WERI-Rb-1 (cell line): ENCODE data around the gene DTYMK.

Source experiments
- DNase-seq: peaks from one replicate; pipeline ENCODE4 v3.0.0-alpha.2; 2020
- H3K27ac ChIP-seq: fragments of 250-450 bp; sonication (Bioruptor Pico); 2 replicates; pipeline ENCODE4 v1.5.1; 2020; ENCODE audit warnings: mild to moderate bottlenecking, moderate library complexity
- H3K27me3 ChIP-seq: fragments of 250-450 bp; sonication (Bioruptor Pico); 2 replicates; pipeline ENCODE4 v1.5.1; 2021; ENCODE audit warnings: mild to moderate bottlenecking, low read depth, moderate library complexity; ENCODE audit not compliant: insufficient read depth, severe bottlenecking
- H3K36me3 ChIP-seq: fragments of 250-450 bp; sonication (Bioruptor Pico); 2 replicates; pipeline ENCODE4 v1.5.1; 2020; ENCODE audit warnings: mild to moderate bottlenecking, moderate library complexity
- H3K4me3 ChIP-seq: 2 replicates; pipeline ENCODE4 v1.5.1; 2011; ENCODE audit warnings: low read depth, mild to moderate bottlenecking, control low read depth, low read length
- H3K9me3 ChIP-seq: fragments of 250-450 bp; sonication (Bioruptor Pico); 2 replicates; pipeline ENCODE4 v1.5.1; 2021; ENCODE audit warnings: mild to moderate bottlenecking, moderate library complexity; ENCODE audit not compliant: severe bottlenecking
- CTCF ChIP-seq: IDR thresholded peaks from 2 replicates; pipeline ENCODE4 v1.5.1; 2011; ENCODE audit warnings: low read depth, mild to moderate bottlenecking, control low read depth, inconsistent platforms, low read length

DTYMK gene

GRCh38 chr2:241720560-241720959 is 33.9 kb upstream of the DTYMK start:
- Histone ChIP-seq H3K9me3 (peaks cover 4% of the 10 kb centered on the region), H3K27me3 (no peaks in the 10 kb centered on the region), H3K36me3 (peaks cover 72% of the 10 kb centered on the region), H3K4me3 (no peak overlapping the region), H3K27ac (no peak overlapping the region)
- no peak for DNase-seq
- no peak for TF ChIP-seq CTCF

- Histone ChIP-seq H3K9me3 (peaks cover 4% of the 10 kb centered on the region), H3K36me3 (peaks cover 73% of the 10 kb centered on the region), H3K27me3 (no peaks in the 10 kb centered on the region), H3K4me3 (no peak overlapping the region), H3K27ac (no peak overlapping the region)
- DNase-seq = no peak
- TF ChIP-seq CTCF = no peak
Observed at GRCh38 chr2:241720099-241720498, 33.5 kb upstream of the DTYMK start.

- H3K9me3 ChIP-seq = peaks cover 4% of the 10 kb centered on the region
- no peak for TF ChIP-seq CTCF
- H3K36me3 ChIP-seq = peaks cover 76% of the 10 kb centered on the region
- H3K4me3 ChIP-seq = no peak overlapping the region
- H3K27ac ChIP-seq = no peak overlapping the region
- H3K27me3 ChIP-seq = no peaks in the 10 kb centered on the region
- no peak for DNase-seq
Observed at GRCh38 chr2:241719093-241719492, 32.5 kb upstream of the DTYMK start.

GRCh38 chr2:241708879-241709278 is 22.3 kb upstream of the DTYMK start:
- TF ChIP-seq CTCF = no peak
- no peak for DNase-seq
- peaks cover 88% of the 10 kb centered on the region for H3K36me3 ChIP-seq
- no peaks in the 10 kb centered on the region for H3K27me3 ChIP-seq
- peaks cover 2% of the 10 kb centered on the region for H3K9me3 ChIP-seq
- no peak overlapping the region for H3K4me3 ChIP-seq
- H3K27ac ChIP-seq = no peak overlapping the region

- DNase-seq = no peak
- H3K36me3 ChIP-seq = peaks cover 68% of the 10 kb centered on the region
- H3K27ac ChIP-seq = no peak overlapping the region
- TF ChIP-seq CTCF = no peak
- H3K4me3 ChIP-seq = no peak overlapping the region
- H3K27me3 ChIP-seq = no peaks in the 10 kb centered on the region
- H3K9me3 ChIP-seq = peaks cover 2% of the 10 kb centered on the region
Observed at GRCh38 chr2:241706537-241706936, 19.9 kb upstream of the DTYMK start.

- Histone ChIP-seq H3K36me3 (peaks cover 38% of the 10 kb centered on the region), H3K4me3 (peak overlapping the region; percentile 69), H3K27me3 (no peaks in the 10 kb centered on the region), H3K9me3 (peaks cover 2% of the 10 kb centered on the region), H3K27ac (peak overlapping the region; percentile 78)
- DNase-seq = no peak
- no peak for TF ChIP-seq CTCF
Observed at GRCh38 chr2:241703032-241703604, 16.5 kb upstream of the DTYMK start.
